PC-3 (cell line): ENCODE measurements around the gene U2AF1L4. TPM values are rescaled to one million over a fixed set of nuclear protein-coding genes. Genes with fewer than 3 reads are reported as not detected.

ENCODE experiments used
- ATAC-seq: fragments of 200-7000 bp; cut with Tn5 transposase; 2 replicates; pipeline ENCODE4 v1.9.1; 2020; ENCODE audit warnings: mild to moderate bottlenecking, moderate library complexity
- BruUV-seq: library from RNA; stranded (reverse); fragments of 400-500 nt; replicated peaks from 2 replicates; lab custom pipeline; 2021; lab: Mats Ljungman, UMichigan
- CTCF ChIA-PET: fragments of 300-600 bp; sonication (Branson Sonifier 250); formaldehyde crosslinking; loops from one replicate; lab custom pipeline; 2022; ENCODE audit warnings: antibody characterized with exemption; lab: Charles Lee
- POLR2A ChIA-PET: fragments of 300-600 bp; sonication (Branson Sonifier 250); formaldehyde crosslinking; loops from one replicate; lab custom pipeline; 2022; ENCODE audit warnings: antibody characterized with exemption; ENCODE audit not compliant: unreplicated experiment; lab: Charles Lee
- DNase-seq: peaks from one replicate; pipeline ENCODE4 v3.0.0-alpha.2; 2015
- H2AFZ ChIP-seq: fragments of 300-600 bp; sonication (generic); 2 replicates; pipeline ENCODE4 v1.6.0; 2016; ENCODE audit warnings: antibody characterized with exemption, low read length
- H3F3A ChIP-seq: fragments of 300-600 bp; sonication (generic); one replicate; pipeline ENCODE4 v1.6.0; 2017; ENCODE audit warnings: antibody characterized with exemption, low read length, control low read depth, mild to moderate bottlenecking; ENCODE audit not compliant: unreplicated experiment
- H3K27ac ChIP-seq: fragments of 300-600 bp; sonication (generic); 2 replicates; pipeline ENCODE4 v1.5.1; 2016; ENCODE audit warnings: mild to moderate bottlenecking, low read length
- H3K27me3 ChIP-seq: fragments of 300-600 bp; sonication (generic); 2 replicates; pipeline ENCODE4 v1.6.1; 2016; ENCODE audit warnings: low read length, mixed read lengths
- H3K36me3 ChIP-seq: fragments of 300-600 bp; sonication (generic); 2 replicates; pipeline ENCODE4 v1.6.1; 2016; ENCODE audit warnings: low read depth, mixed run types, low read length, mixed read lengths
- H3K4me1 ChIP-seq: fragments of 300-600 bp; sonication (generic); 2 replicates; pipeline ENCODE4 v1.5.1; 2016; ENCODE audit warnings: low read length; ENCODE audit not compliant: insufficient read depth
- H3K4me2 ChIP-seq: fragments of 300-600 bp; sonication (generic); 2 replicates; pipeline ENCODE4 v1.6.0; 2016; ENCODE audit warnings: low read length
- H3K4me3 ChIP-seq: fragments of 300-600 bp; sonication (generic); 2 replicates; pipeline ENCODE4 v1.5.1; 2016; ENCODE audit warnings: mild to moderate bottlenecking, low read length, mixed read lengths
- H3K79me2 ChIP-seq: fragments of 300-600 bp; sonication (generic); 2 replicates; pipeline ENCODE4 v1.6.1; 2017; ENCODE audit warnings: low read length, mixed read lengths
- H3K9ac ChIP-seq: fragments of 300-600 bp; sonication (generic); 2 replicates; pipeline ENCODE4 v1.6.0; 2016; ENCODE audit warnings: mild to moderate bottlenecking, low read length
- H3K9me2 ChIP-seq: fragments of 300-600 bp; sonication (generic); replicated peaks from 2 replicates; pipeline ENCODE4 v1.6.1; 2016; ENCODE audit warnings: mixed run types, low read length, mixed read lengths
- H3K9me3 ChIP-seq: fragments of 300-600 bp; sonication (generic); 2 replicates; pipeline ENCODE4 v1.6.1; 2016; ENCODE audit warnings: low read length, mixed read lengths
- H4K20me1 ChIP-seq: fragments of 300-600 bp; sonication (generic); 2 replicates; pipeline ENCODE4 v1.6.1; 2016; ENCODE audit warnings: low read length, mixed read lengths
- CTCF ChIP-seq: fragments of 300-600 bp; sonication (generic); conservative IDR thresholded peaks from 2 replicates; pipeline ENCODE4 v1.5.1; 2017; ENCODE audit warnings: antibody characterized with exemption, low read depth, mild to moderate bottlenecking, low read length
- EZH2 ChIP-seq: fragments of 300-600 bp; sonication (generic); IDR thresholded peaks from one replicate; pipeline ENCODE4 v1.6.1; 2017; ENCODE audit warnings: antibody characterized with exemption, mild to moderate bottlenecking, low read length; ENCODE audit not compliant: unreplicated experiment
- EZH2phosphoT487 ChIP-seq: fragments of 300-600 bp; sonication (generic); IDR thresholded peaks from 2 replicates; pipeline ENCODE4 v1.6.1; 2018; ENCODE audit warnings: mild to moderate bottlenecking, antibody characterized with exemption, low read length, borderline replicate concordance
- intact Hi-C: fragments of 100-400 bp; cut with micrococcal nuclease; formaldehyde crosslinking; loops from 2 replicates; pipeline ENCODE4 v1.9.0; 2023
- total RNA-seq: library from RNA; depleted of rRNA; stranded (reverse); fragments of >200 nt; gene quantifications from 2 replicates; pipeline ENCODE4 v1.2.3, GENCODE V29; 2014

The U2AF1L4 gene
- total RNA-seq, 1 experiment from 2014 or later, result 7.8 TPM

- no peak overlapping the region for H3K27ac ChIP-seq
- peak overlapping the region; percentile 99 for H2AFZ ChIP-seq
- no peaks in the 10 kb centered on the region for H4K20me1 ChIP-seq
- POLR2A ChIA-PET, result no interaction called here
- no peaks in the 10 kb centered on the region for H3K27me3 ChIP-seq
- CTCF ChIA-PET, result interaction anchor here (0.6 kb wide), 2 partner anchors 57 to 114 kb away, joined by 3 read pairs; no protein-coding TSS in a partner anchor
- H3F3A ChIP-seq, result no peaks in the 10 kb centered on the region
- no peak for TF ChIP-seq CTCF
- no peak for TF ChIP-seq EZH2
- no peak for TF ChIP-seq EZH2phosphoT487
- no peaks in the 10 kb centered on the region for H3K4me1 ChIP-seq
- no peaks in the 10 kb centered on the region for H3K36me3 ChIP-seq
- ATAC-seq, result peak; percentile 100
- no TSS peak for BruUV-seq
- DNase-seq, result peak; percentile 96
- H3K9ac ChIP-seq, result no peak overlapping the region
- intact Hi-C loops, result loop anchor here (2.0 kb wide), 1 partner anchor 14 kb away; no protein-coding TSS in a partner anchor
- peak overlapping the region; percentile 97 for H3K4me2 ChIP-seq
- no peaks in the 10 kb centered on the region for H3K79me2 ChIP-seq
- no peaks in the 10 kb centered on the region for H3K9me2 ChIP-seq
- peak overlapping the region; percentile 84 for H3K4me3 ChIP-seq
- H3K9me3 ChIP-seq, result no peaks in the 10 kb centered on the region
These were observed 42.8 kb downstream of the U2AF1L4 start for GRCh38 chr19:35702223-35703012.

GRCh38 chr19:35696835-35697234 is 48.4 kb downstream of the U2AF1L4 start:
- Histone ChIP-seq H3F3A (no peaks in the 10 kb centered on the region), H3K9me3 (no peaks in the 10 kb centered on the region), H3K79me2 (no peaks in the 10 kb centered on the region), H3K27ac (no peak overlapping the region), H3K27me3 (no peaks in the 10 kb centered on the region), H4K20me1 (no peaks in the 10 kb centered on the region), H3K4me3 (no peak overlapping the region), H3K4me1 (no peaks in the 10 kb centered on the region), H3K4me2 (no peak overlapping the region), H3K36me3 (no peaks in the 10 kb centered on the region; the same call in 1 of the 2 replicates), H3K9ac (no peak overlapping the region), H2AFZ (no peak overlapping the region), H3K9me2 (no peaks in the 10 kb centered on the region)
- no TSS peak for BruUV-seq
- DNase-seq (no peak), ATAC-seq (no peak)
- TF ChIP-seq EZH2phosphoT487 (no peak), CTCF (no peak), EZH2 (no peak)
- POLR2A ChIA-PET, result no interaction called here
- intact Hi-C loops, result loop anchor here (10.0 kb wide), 1 partner anchor 128 kb away; no protein-coding TSS in a partner anchor
- CTCF ChIA-PET, result no interaction called here
